ENCODE measurements around the gene GFRA1.

Gene GFRA1

GRCh38 chr10:116270771-116271592 is 2.0 kb downstream of the GFRA1 start:
- no peak for DNase-seq (ENCODE audit: low read depth)

DNA sequence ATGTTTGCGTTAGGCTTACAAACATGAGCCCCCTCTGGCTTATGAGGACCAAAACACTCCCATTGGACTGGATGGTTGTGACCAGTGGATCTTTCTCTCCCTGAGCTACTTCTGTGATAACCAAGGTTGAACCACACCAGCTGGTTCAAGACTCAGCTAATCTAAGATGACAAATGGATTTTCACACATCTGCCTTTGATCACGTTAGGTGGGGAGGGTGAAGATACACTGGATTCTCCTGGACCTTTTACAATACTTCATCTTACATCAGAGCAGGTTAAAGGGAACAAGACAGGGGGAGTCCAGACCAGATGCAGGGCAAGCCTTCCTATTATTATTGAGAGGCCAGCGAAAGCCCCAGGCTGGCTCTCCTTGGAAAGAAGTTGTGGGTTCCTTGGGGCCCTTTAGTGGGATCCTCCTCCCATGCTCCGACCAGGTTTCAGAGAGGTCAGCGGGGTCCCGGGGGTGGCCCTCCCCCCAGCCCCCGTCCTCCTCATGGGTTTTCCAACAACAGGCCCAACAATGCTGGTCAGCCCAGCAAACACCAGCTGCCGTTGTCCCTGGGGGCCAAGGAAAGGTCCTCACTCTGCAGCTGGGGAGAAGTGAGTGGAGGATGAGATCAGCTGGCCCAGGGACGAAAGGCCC is 2.8 kb downstream of the GFRA1 start:
- no peak for DNase-seq (ENCODE audit: low read depth)

- DNase-seq (ENCODE audit: low read depth) = no peak
Measured at GRCh38 chr10:116269619-116270018, 3.4 kb downstream of the GFRA1 start.

DNA sequence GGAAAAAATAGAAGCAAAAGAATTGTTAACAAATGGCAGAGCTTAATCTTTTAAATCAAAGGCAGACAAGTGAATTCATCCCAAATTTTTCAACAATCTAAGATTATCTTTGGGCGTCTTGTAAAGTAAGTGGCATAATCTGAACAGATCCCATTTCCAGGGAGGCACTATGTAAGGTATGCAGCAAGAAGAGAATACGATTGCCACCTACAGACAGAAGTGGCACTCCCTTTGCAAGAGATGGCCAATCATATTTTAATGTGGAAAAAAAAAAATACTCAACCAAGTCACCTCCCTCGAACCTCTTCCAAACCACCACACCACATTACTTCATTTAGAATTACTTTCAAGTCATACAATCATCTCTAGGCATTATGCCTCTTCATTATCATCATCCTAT is 4.0 kb downstream of the GFRA1 start:
- no peak for DNase-seq (ENCODE audit: low read depth)

DNA sequence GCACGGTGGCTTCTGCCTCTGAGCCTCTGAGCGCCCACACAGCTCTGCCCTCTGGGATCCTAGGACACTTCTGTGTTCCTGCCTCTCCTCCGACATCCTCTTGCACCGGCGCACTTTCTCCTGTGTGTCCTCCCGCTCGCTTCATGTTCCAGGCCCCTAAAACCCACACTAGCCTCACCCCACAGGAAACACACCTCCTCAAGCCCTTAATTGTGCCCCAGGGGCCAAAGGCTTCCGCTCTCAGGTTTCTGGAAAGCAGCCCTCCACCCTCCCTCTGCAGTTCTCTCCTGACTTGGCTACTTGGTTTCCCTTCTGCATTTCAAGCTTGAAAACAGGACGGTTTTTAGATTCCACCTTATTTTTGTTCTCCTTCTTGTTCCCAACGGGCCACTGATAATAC is 7.3 kb downstream of the GFRA1 start:
- DNase-seq (ENCODE audit: low read depth) = no peak

GRCh38 chr10:116263870-116264655 is 8.9 kb downstream of the GFRA1 start:
- no peak for DNase-seq (ENCODE audit: low read depth)

DNA sequence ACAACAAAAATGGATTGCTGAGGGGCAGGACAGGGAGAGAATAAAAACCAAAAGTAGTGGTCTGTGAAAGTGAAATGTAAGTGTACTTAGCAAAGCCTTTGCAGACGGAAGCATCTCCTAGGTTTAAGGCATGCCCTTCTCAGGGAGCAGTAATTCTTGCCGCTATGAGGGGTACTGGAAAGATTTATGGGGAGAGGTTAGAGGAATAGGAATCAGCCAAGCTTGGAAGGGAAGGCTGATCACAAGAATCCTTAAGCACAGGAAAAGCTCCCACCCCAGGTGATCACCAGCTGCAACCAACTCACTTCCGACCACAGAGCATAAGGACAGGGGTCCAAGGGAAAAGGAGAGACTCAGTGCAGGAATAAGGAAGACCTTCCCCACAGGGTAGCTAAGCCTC is 10.3 kb downstream of the GFRA1 start:
- DNase-seq (ENCODE audit: low read depth) = no peak

GRCh38 chr10:116260599-116260998 is 12.4 kb downstream of the GFRA1 start:
- no peak for DNase-seq (ENCODE audit: low read depth)

- no peak for DNase-seq (ENCODE audit: low read depth)
Measured at GRCh38 chr10:116259638-116260037, 13.4 kb downstream of the GFRA1 start.

DNA sequence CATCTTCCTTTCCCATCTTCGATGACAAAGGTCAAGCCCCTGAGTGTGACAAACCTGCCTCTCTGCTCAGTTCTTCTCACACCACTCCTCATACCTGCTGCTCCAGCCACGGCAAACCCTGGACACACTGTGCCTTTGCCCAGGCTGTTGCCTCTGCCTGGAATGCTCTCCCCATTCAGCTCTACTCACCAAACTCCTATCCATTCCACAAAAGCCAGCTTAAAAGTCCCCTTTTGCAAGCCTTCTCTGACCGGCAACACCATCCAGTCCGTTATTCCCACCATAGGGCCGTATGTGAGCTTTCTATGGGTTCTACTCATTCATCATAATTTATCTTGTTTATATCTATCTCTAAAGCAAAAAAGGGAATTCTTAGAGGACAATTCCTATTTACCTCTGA is 15.2 kb downstream of the GFRA1 start:
- no peak for DNase-seq (ENCODE audit: low read depth)

- no peak for DNase-seq (ENCODE audit: low read depth)
Measured at GRCh38 chr10:116256752-116257259, 16.2 kb downstream of the GFRA1 start.

- DNase-seq (ENCODE audit: low read depth) = no peak
Measured at GRCh38 chr10:116255886-116256751, 16.9 kb downstream of the GFRA1 start.

- DNase-seq (ENCODE audit: low read depth) = no peak
Measured at GRCh38 chr10:116254422-116255155, 18.4 kb downstream of the GFRA1 start.

- no peak for DNase-seq (ENCODE audit: low read depth)
Measured at GRCh38 chr10:116253716-116254115, 19.3 kb downstream of the GFRA1 start.

GRCh38 chr10:116251602-116252395 is 21.2 kb downstream of the GFRA1 start:
- no peak for DNase-seq (ENCODE audit: low read depth)

- no peak for DNase-seq (ENCODE audit: low read depth)
Measured at GRCh38 chr10:116247691-116248090, 25.3 kb downstream of the GFRA1 start.

GRCh38 chr10:116246263-116246662 is 26.7 kb downstream of the GFRA1 start:
- no peak for DNase-seq (ENCODE audit: low read depth)

GRCh38 chr10:116245156-116245555 is 27.9 kb downstream of the GFRA1 start:
- no peak for DNase-seq (ENCODE audit: low read depth)

DNA sequence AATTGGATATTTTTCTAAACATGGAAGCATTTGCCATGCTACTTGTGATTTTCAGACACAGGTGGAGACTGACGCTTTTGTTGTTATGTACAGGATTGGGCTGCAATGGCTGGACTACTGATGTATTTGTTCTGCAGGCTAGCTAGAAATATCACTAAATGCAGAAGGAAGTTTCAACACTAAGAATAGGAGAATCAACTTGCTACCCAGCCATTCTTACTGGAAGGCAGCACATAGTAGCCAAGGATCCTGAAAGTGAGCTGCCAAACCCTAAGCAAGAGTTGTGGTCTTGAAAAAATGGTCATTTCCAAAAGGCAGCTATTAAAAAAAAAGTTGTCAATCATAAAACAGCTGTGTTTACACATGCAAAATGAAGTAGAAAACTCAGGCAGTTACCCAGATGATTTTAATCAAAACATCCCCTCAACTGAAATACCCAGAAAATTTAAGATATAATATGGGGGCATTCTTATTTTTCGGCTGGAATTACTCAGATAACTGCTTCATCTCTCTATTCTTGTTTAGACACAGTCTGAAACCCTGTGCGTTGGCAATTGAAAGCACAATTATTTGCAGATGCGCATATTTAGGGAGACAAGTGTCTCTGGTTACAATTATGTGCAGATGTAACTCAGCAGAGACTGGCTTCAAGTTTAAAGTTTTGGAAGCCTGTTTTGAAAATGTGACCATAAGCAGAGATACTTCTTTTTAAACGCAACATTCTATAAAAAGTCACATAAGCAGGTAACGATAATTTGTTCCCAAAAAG is 31.2 kb downstream of the GFRA1 start:
- no peak for DNase-seq (ENCODE audit: low read depth)

Measured in activated T-cell treated with anti-CD3 and anti-CD28 coated beads for 24 hours (primary cell).